GM12878 (cell line): Measurements from ENCODE around the gene PARM1. TPM values are rescaled to one million over a fixed set of nuclear protein-coding genes. Genes with fewer than 3 reads are reported as not detected.

Experiments used
- ATAC-seq: fragments of 200-7000 bp; cut with Tn5 transposase; 3 replicates; pipeline ENCODE4 v1.9.1; 2020; ENCODE audit warnings: mild to moderate bottlenecking, moderate library complexity
- BruUV-seq: library from RNA; stranded (reverse); fragments of 400-500 nt; replicated peaks from 2 replicates; lab custom pipeline; 2021; lab: Mats Ljungman, UMichigan
- CTCF ChIA-PET: fragments of 300-600 bp; sonication (Branson Sonifier 250); formaldehyde crosslinking; extraction: SDS; loops from one replicate; lab custom pipeline; 2021; ENCODE audit warnings: inconsistent platforms; lab: Yijun Ruan, JAX
- POLR2A ChIA-PET: fragments of 350-600 bp; formaldehyde crosslinking; extraction: SDS; loops from one replicate; lab custom pipeline; 2021; ENCODE audit warnings: inconsistent platforms; lab: Charles Lee
- RAD21 ChIA-PET: fragments of 300-600 bp; sonication (Branson Sonifier 250); formaldehyde crosslinking; loops from one replicate; lab custom pipeline; 2023; ENCODE audit warnings: antibody characterized with exemption; ENCODE audit not compliant: unreplicated experiment; lab: Charles Lee
- SMC1A ChIA-PET: fragments of 300-600 bp; sonication (Branson Sonifier 250); formaldehyde crosslinking; loops from one replicate; lab custom pipeline; 2023; ENCODE audit not compliant: unreplicated experiment, uncharacterized antibody; lab: Charles Lee
- DNase-seq: peaks from one replicate; pipeline ENCODE4 v3.0.0-alpha.2; 2011; ENCODE audit warnings: low read depth, low spot score
- FAIRE-seq: peaks from 3 replicates; lab custom pipeline; 2011; peaks lifted over from hg19 to GRCh38; lab: Jason Lieb, UNC
- H2AFZ ChIP-seq: 2 replicates; pipeline ENCODE4 v1.6.0; 2011; ENCODE audit warnings: low read depth, low read length, control low read depth; ENCODE audit not compliant: control insufficient read depth
- H3K27ac ChIP-seq: 2 replicates; pipeline ENCODE4 v1.5.1; 2011; ENCODE audit warnings: control low read depth; ENCODE audit not compliant: control insufficient read depth, insufficient read depth
- H3K27me3 ChIP-seq, 2 experiments: replicated peaks in 1 of 2; 2 replicates each; pipeline versions ENCODE4 v1.6.0 to v1.6.1; 2011; ENCODE audit warnings: low read length in 1 of 2; ENCODE audit not compliant: control insufficient read depth in 2 of 2, insufficient read depth in 2 of 2
- H3K36me3 ChIP-seq, 2 experiments: 2 replicates each; pipeline ENCODE4 v1.5.1; 2011; ENCODE audit warnings: low read length in 1 of 2; ENCODE audit not compliant: control insufficient read depth in 2 of 2, insufficient read depth in 2 of 2
- H3K4me1 ChIP-seq: 2 replicates; pipeline ENCODE4 v1.6.1; 2011; ENCODE audit warnings: mild to moderate bottlenecking, low read length, moderate library complexity, mixed read lengths; ENCODE audit not compliant: control insufficient read depth, insufficient read depth
- H3K4me2 ChIP-seq: 2 replicates; pipeline ENCODE4 v1.6.0; 2011; ENCODE audit warnings: control low read depth; ENCODE audit not compliant: control insufficient read depth, insufficient read depth
- H3K4me3 ChIP-seq: fragments of 200-600 bp; sonication (generic); 2 replicates; pipeline ENCODE4 v1.5.1; 2016
- H3K79me2 ChIP-seq: 2 replicates; pipeline ENCODE4 v1.6.0; 2011; ENCODE audit warnings: low read length; ENCODE audit not compliant: control insufficient read depth, insufficient read depth
- H3K9ac ChIP-seq: 2 replicates; pipeline ENCODE4 v1.8.0; 2011; ENCODE audit warnings: low read length, control low read depth, mixed read lengths; ENCODE audit not compliant: control insufficient read depth, insufficient read depth
- H3K9me3 ChIP-seq: replicated peaks from 3 replicates; pipeline ENCODE4 v1.5.1; 2011; ENCODE audit warnings: mild to moderate bottlenecking, low read length; ENCODE audit not compliant: control insufficient read depth, insufficient read depth
- H4K20me1 ChIP-seq: 2 replicates; pipeline ENCODE4 v1.6.0; 2011; ENCODE audit not compliant: control insufficient read depth, insufficient read depth
- ATF2 ChIP-seq: IDR thresholded peaks from 2 replicates; pipeline ENCODE4 v1.6.1; 2012; ENCODE audit warnings: low read length, inconsistent platforms
- CBFB ChIP-seq: IDR thresholded peaks from 2 replicates; pipeline ENCODE4 v1.6.1; 2016; ENCODE audit warnings: antibody characterized with exemption, low read depth
- CBX3 ChIP-seq: fragments of 200-600 bp; sonication (generic); IDR thresholded peaks from 2 replicates; pipeline ENCODE4 v1.6.1; 2016; ENCODE audit warnings: low read depth, borderline replicate concordance
- CHD2 ChIP-seq: IDR thresholded peaks from 2 replicates; pipeline ENCODE4 v1.6.1; 2011; ENCODE audit warnings: low read depth, low read length, improper control_type of control experiment, borderline replicate concordance
- CHD4 ChIP-seq: fragments of 200-600 bp; sonication (generic); IDR thresholded peaks from 2 replicates; pipeline ENCODE4 v1.6.1; 2016; ENCODE audit warnings: mild to moderate bottlenecking
- E2F8 ChIP-seq: fragments of 450-650 bp; IDR thresholded peaks from 2 replicates; pipeline ENCODE4 v1.6.1; 2018; ENCODE audit warnings: mild to moderate bottlenecking, low read depth, moderate library complexity; ENCODE audit not compliant: partially characterized antibody
- FOS ChIP-seq: IDR thresholded peaks from 3 replicates; pipeline ENCODE4 v1.6.1; 2011; ENCODE audit warnings: borderline replicate concordance; ENCODE audit not compliant: insufficient read length; ENCODE audit errors: extremely low read depth
- GABPA ChIP-seq: IDR thresholded peaks from 2 replicates; pipeline ENCODE4 v1.6.1; 2014; ENCODE audit warnings: antibody characterized with exemption, low read depth, mild to moderate bottlenecking, inconsistent platforms
- MYC ChIP-seq: IDR thresholded peaks from 2 replicates; pipeline ENCODE4 v1.6.1; 2011; ENCODE audit warnings: mild to moderate bottlenecking, low read length, moderate library complexity, inconsistent platforms; ENCODE audit not compliant: insufficient read depth, insufficient replicate concordance, insufficient read length, severe bottlenecking
- NKRF ChIP-seq: fragments of 450-650 bp; conservative IDR thresholded peaks from 2 replicates; pipeline ENCODE4 v1.6.1; 2017; ENCODE audit warnings: mild to moderate bottlenecking, moderate library complexity
- PML ChIP-seq: IDR thresholded peaks from 2 replicates; pipeline ENCODE4 v1.6.1; 2012; ENCODE audit warnings: low read length, inconsistent platforms
- POU2F2 ChIP-seq: IDR thresholded peaks from 3 replicates; pipeline ENCODE4 v1.6.1; 2011; ENCODE audit warnings: low read depth, mild to moderate bottlenecking, low read length, borderline replicate concordance
- SMAD1 ChIP-seq: fragments of 450-650 bp; IDR thresholded peaks from 2 replicates; pipeline ENCODE4 v1.6.1; 2018; ENCODE audit warnings: mild to moderate bottlenecking, low read depth; ENCODE audit not compliant: partially characterized antibody
- SMAD5 ChIP-seq: IDR thresholded peaks from 2 replicates; pipeline ENCODE4 v1.6.1; 2016; ENCODE audit warnings: antibody characterized with exemption, low read depth
- SRF ChIP-seq, 2 experiments: IDR thresholded peaks; 2 replicates each; pipeline ENCODE4 v1.6.1; 2011; ENCODE audit warnings: low read depth in 2 of 2, low read length in 2 of 2, mild to moderate bottlenecking in 1 of 2, moderate library complexity in 1 of 2
- YY1 ChIP-seq: IDR thresholded peaks from 2 replicates; pipeline ENCODE4 v1.6.1; 2011; ENCODE audit warnings: low read depth, mild to moderate bottlenecking, low read length
- ZNF207 ChIP-seq: fragments of 450-650 bp; IDR thresholded peaks from 2 replicates; pipeline ENCODE4 v1.6.1; 2014; ENCODE audit warnings: antibody characterized with exemption, mild to moderate bottlenecking, borderline replicate concordance
- WGBS: methylation state at CpG from one replicate; pipeline ENCODE4 v1.1.6; 2016; ENCODE audit warnings: low lambda C conversion rate; ENCODE audit not compliant: insufficient replicate concordance, insufficient coverage; ENCODE audit errors: missing lambda C conversion rate; 5-methylcytosine and 5-hydroxymethylcytosine counted together
- in situ Hi-C: fragments of 300-500 bp; cut with MboI; formaldehyde crosslinking; loops from 9 replicates; pipeline ENCODE4 v1.14.3; 2018; ENCODE audit warnings: mixed read lengths
- intact Hi-C: fragments of 100-400 bp; cut with micrococcal nuclease; formaldehyde crosslinking; loops from one replicate; pipeline ENCODE4 v1.14.2; 2022; ENCODE audit not compliant: unreplicated experiment
- polyA plus RNA-seq, 11 experiments: library from polyadenylated mRNA; depleted of rRNA in 4 of 11; unstranded in 6 of 11; stranded (reverse) in 5 of 11; fragments of >200 nt; fragmentation: Nextera tagmentation in 4 of 11; fragmentation: Illumina TruSeq in 1 of 11; extraction: Ambion mirVana in 4 of 11; extraction: Trizol in 1 of 11; gene quantifications; 1 replicate in 1 of 11; 2 replicates in 10 of 11; pipeline versions ENCODE4 v1.2.1 to v1.2.3, GENCODE V29; 2011 to 2016; ENCODE audit warnings: inconsistent platforms in 2 of 11, missing spikeins in 2 of 11, low read depth in 1 of 11
- total RNA-seq, 4 experiments: library from RNA; depleted of rRNA in 3 of 4; stranded (reverse); fragments of >200 nt in 3 of 4; fragmentation: Illumina TruSeq in 1 of 4; extraction: Trizol in 1 of 4; gene quantifications; 2 replicates each; pipeline versions ENCODE4 v1.2.1 to v1.2.3, GENCODE V29; 2013 to 2021

The PARM1 gene
- total and polyA plus RNA-seq, 10 of the 15 experiments (the other 5 are each of a cell fraction or from before 2014, with no cell fraction given): 13.9 to 56.2 (median 41.3) TPM

GRCh38 chr4:74890341-74890740, 42.6 kb upstream of the PARM1 start (continued):
- TF ChIP-seq ATF2 (no peak), GABPA (no peak), CBX3 (no peak), FOS (no peak), POU2F2 (no peak), CHD4 (no peak), SRF (IDR thresholded peaks at IDR 0.05; ENCODE audit: low read depth in 2 of 2, low read length in 2 of 2) (no peak), ZNF207 (no peak), PML (no peak), NKRF (no peak), CBFB (no peak)
- TF ChIP-seq, all 136 proteins: peak for 0

- intact Hi-C loops: no loop called here
- Histone ChIP-seq H3K4me2 (no peak overlapping the region), H3K9me3 (no peaks in the 10 kb centered on the region), H3K27ac (no peak overlapping the region), H3K27me3 (no peaks in the 10 kb centered on the region), H3K4me3 (no peak overlapping the region), H3K36me3 (no peaks in the 10 kb centered on the region), H3K9ac (no peak overlapping the region), H3K4me1 (no peaks in the 10 kb centered on the region), H4K20me1 (no peaks in the 10 kb centered on the region), H2AFZ (no peak overlapping the region), H3K79me2 (no peaks in the 10 kb centered on the region)
- SMC1A ChIA-PET: interaction anchor here (3.1 kb wide), 1 partner anchor 17 kb away, joined by 13 read pairs; no protein-coding TSS in a partner anchor
- ATAC-seq (no peak), FAIRE-seq (no peak), DNase-seq (no peak)
- BruUV-seq: no TSS peak
- CTCF ChIA-PET: no interaction called here
- RAD21 ChIA-PET: no interaction called here
- POLR2A ChIA-PET: no interaction called here
- 91% methylated on average over 1 of the region's 1 CpG for WGBS
- in situ Hi-C loops: no loop called here
- TF ChIP-seq MYC (no peak), SMAD1 (no peak), SMAD5 (no peak), YY1 (no peak), E2F8 (no peak), CHD2 (no peak)
Observed at GRCh38 chr4:74891037-74891436, 41.9 kb upstream of the PARM1 start.
